ENCODE results near the gene NPFF. TPM values are rescaled to one million over a fixed set of nuclear protein-coding genes. Genes with fewer than 3 reads are reported as not detected.

The NPFF gene
- total and polyA plus RNA-seq, 2 donors (not counting 3 experiments of a cell fraction or from before 2014, with no cell fraction given) = not detected

GRCh38 chr12:53533471-53533870 is 26.2 kb upstream of the NPFF start:
- BruUV-seq (replicated peaks) = no TSS peak
- FAIRE-seq (no peak), DNase-seq (ENCODE audit: low read depth, low spot score) (no peak)
- no peak for TF ChIP-seq JUN (IDR thresholded peaks at IDR 0.05; ENCODE audit: borderline replicate concordance, insufficient read depth, insufficient read length, low read depth)
- no peak for TF ChIP-seq POLR2AphosphoS5 (IDR thresholded peaks at IDR 0.05; ENCODE audit: insufficient read depth, low read depth, low read length)
- TF ChIP-seq CTCF (IDR thresholded peaks at IDR 0.05; ENCODE audit: extremely low read depth in 1 of 2, insufficient read depth in 1 of 2, low read depth in 1 of 2, low read length in 2 of 2) = no peak
- TF ChIP-seq EZH2 (IDR thresholded peaks at IDR 0.05; ENCODE audit: borderline replicate concordance, low read depth, low read length, severe bottlenecking) = no peak
- no peak for TF ChIP-seq POLR2A (IDR thresholded peaks at IDR 0.05; ENCODE audit: low read depth, low read length)
- TF ChIP-seq MYC (IDR thresholded peaks at IDR 0.05; ENCODE audit: low read depth, low read length) = no peak
- TF ChIP-seq FOS (IDR thresholded peaks at IDR 0.05; ENCODE audit: borderline replicate concordance, insufficient read depth, low read length) = no peak
- no peaks in the 10 kb centered on the region for H3K79me2 ChIP-seq (ENCODE audit: control insufficient read depth, insufficient read depth, low read length)
- H3K9ac ChIP-seq (replicated peaks; ENCODE audit: extremely low read depth, insufficient read depth, low read length) = no peak overlapping the region
- no peaks in the 10 kb centered on the region for H4K20me1 ChIP-seq (replicated peaks; ENCODE audit: control insufficient read depth, extremely low read depth, insufficient read depth, low read length)
- POLR2A ChIA-PET = no interaction called here
- CTCF ChIA-PET = interaction anchor here (1.2 to 1.4 kb wide), 3 partner anchors 10 to 143 kb away, joined by 3 to 6 read pairs (median 4); partner anchors contain the start of gene ATP5MC2
- no peak overlapping the region for H2AFZ ChIP-seq (ENCODE audit: low read depth, low read length)
- H3K27me3 ChIP-seq (ENCODE audit: control insufficient read depth in 2 of 2, insufficient read depth in 2 of 2, low read length in 2 of 2) = no peaks in the 10 kb centered on the region
- H3K4me3 ChIP-seq (replicated peaks in 1 of 3; ENCODE audit: insufficient read depth in 1 of 3, low read depth in 1 of 3, low read length in 3 of 3) = no peak overlapping the region
- H3K4me1 ChIP-seq (ENCODE audit: control insufficient read depth, extremely low read depth, insufficient read depth, low read length) = no peaks in the 10 kb centered on the region
- no peaks in the 10 kb centered on the region for H3K9me1 ChIP-seq (replicated peaks; ENCODE audit: control insufficient read depth, extremely low read depth, insufficient read depth, low read length)
- no peak overlapping the region for H3K4me2 ChIP-seq (ENCODE audit: insufficient read depth, low read length)
- no peak overlapping the region for H3K27ac ChIP-seq (ENCODE audit: insufficient read depth, low read depth, low read length)
- H3K9me3 ChIP-seq (replicated peaks; ENCODE audit: control insufficient read depth, insufficient read depth, low read length) = no peaks in the 10 kb centered on the region
- dilution Hi-C loops (cut with MboI; ENCODE audit: extremely low pct_ligation_motif_present, low sequenced_read_pairs) (no loop called here), intact Hi-C loops (cut with micrococcal nuclease) (no loop called here)
- peaks cover 29 to 35% of the 10 kb centered on the region in 2 experiments for H3K36me3 ChIP-seq (ENCODE audit: control insufficient read depth in 2 of 2, extremely low read depth in 1 of 2, insufficient read depth in 2 of 2, low read length in 2 of 2)

Measured in endothelial cell of umbilical vein (primary cell).